ENCODE measurements around the gene FOXC1.

GRCh38 chr6:1581120-1581991, 28.4 kb upstream of the FOXC1 start:
- TF ChIP-seq EP300 (IDR thresholded peaks at IDR 0.05) = no peak
- no peak for TF ChIP-seq CTCF (IDR thresholded peaks at IDR 0.05)

All from stomach (tissue), 4 donors.